Measurements from ENCODE around the gene FLOT2.

- TF ChIP-seq EP300 (IDR thresholded peaks at IDR 0.05) (no peak), CTCF (IDR thresholded peaks at IDR 0.05) (no peak)
Observed at GRCh38 chr17:28925912-28926365, 28.4 kb upstream of the FLOT2 start.
